ENCODE data around the gene PARD6G. TPM values are rescaled to one million over a fixed set of nuclear protein-coding genes. Genes with fewer than 3 reads are reported as not detected.

PARD6G gene
- total RNA-seq, 8 experiments from 2014 or later, result 2.3 to 13.7 (median 7.2) TPM

GRCh38 chr18:80233899-80234298 lies 13.4 kb downstream of the PARD6G start:
- in situ Hi-C loops (cut with MboI; ENCODE audit: low pct_unique_long_range_greater_than_20kb in 2 of 9, low sequenced_read_pairs in 9 of 9, unreplicated experiment in 9 of 9), result no loop called here
- H3K4me3 ChIP-seq, result no peak overlapping the region
- no peaks in the 10 kb centered on the region for H3K4me1 ChIP-seq (replicated peaks in 1 of 2)
- H3K27ac ChIP-seq, result no peak overlapping the region
- no peak for ATAC-seq (replicated peaks in 6 of 8)
- WGBS, 10 experiments, result 80 to 100% (median 84%) methylated on average over 1 to 7 of the region's 8 CpGs; no CpG with 5 or more reads in 6 of the 10 experiments

GRCh38 chr18:80233201-80233835 lies 14.0 kb downstream of the PARD6G start:
- WGBS, 10 experiments, result 72 to 100% (median 90%) methylated on average over 1 to 6 of the region's 7 CpGs; no CpG with 5 or more reads in 3 of the 10 experiments
- Histone ChIP-seq H3K4me3 (no peak overlapping the region), H3K27ac (no peak overlapping the region), H3K4me1 (replicated peaks in 1 of 2) (no peaks in the 10 kb centered on the region)
- ATAC-seq (replicated peaks in 6 of 8), result no peak
- in situ Hi-C loops (cut with MboI; ENCODE audit: low pct_unique_long_range_greater_than_20kb in 2 of 9, low sequenced_read_pairs in 9 of 9, unreplicated experiment in 9 of 9), result no loop called here

DNA sequence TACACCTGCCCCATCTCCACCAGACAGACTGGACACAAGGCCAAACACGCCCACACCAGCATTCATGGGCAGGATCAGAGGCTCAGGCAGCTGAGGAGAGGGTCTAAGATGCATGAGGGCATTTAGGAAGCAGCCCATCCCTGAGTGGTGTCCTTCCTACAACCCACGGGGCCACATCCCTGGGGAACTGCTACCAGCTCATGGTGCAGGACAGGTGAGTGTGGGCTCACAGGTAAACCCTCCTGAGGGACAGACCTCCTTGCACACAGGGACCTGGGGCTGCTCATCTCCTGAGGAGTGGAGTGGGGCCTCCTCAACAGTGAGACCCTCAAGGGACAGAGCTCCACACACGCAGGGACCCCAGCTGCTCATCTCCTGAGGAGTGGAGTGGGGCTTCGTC lies 14.6 kb downstream of the PARD6G start:
- no peak overlapping the region for H3K27ac ChIP-seq
- in situ Hi-C loops (cut with MboI; ENCODE audit: low pct_unique_long_range_greater_than_20kb in 2 of 9, low sequenced_read_pairs in 9 of 9, unreplicated experiment in 9 of 9), result no loop called here
- no peak overlapping the region for H3K4me3 ChIP-seq
- H3K4me1 ChIP-seq (replicated peaks in 1 of 2), result no peaks in the 10 kb centered on the region
- 33 to 86% methylated on average over 1 to 3 of the region's 4 CpGs; no CpG with 5 or more reads in 8 of the 10 experiments for whole genome bisulfite sequencing, 10 experiments
- no peak for ATAC-seq (replicated peaks in 6 of 8)

GRCh38 chr18:80232030-80232429 lies 15.3 kb downstream of the PARD6G start:
- in situ Hi-C loops (cut with MboI; ENCODE audit: low pct_unique_long_range_greater_than_20kb in 2 of 9, low sequenced_read_pairs in 9 of 9, unreplicated experiment in 9 of 9), result no loop called here
- no peaks in the 10 kb centered on the region for H3K4me1 ChIP-seq (replicated peaks in 1 of 2)
- no peak overlapping the region for H3K27ac ChIP-seq
- 80 to 100% (median 88%) methylated on average over 1 to 3 of the region's 5 CpGs; no CpG with 5 or more reads in 6 of the 10 experiments for WGBS, 10 experiments
- H3K4me3 ChIP-seq, result no peak overlapping the region
- no peak for ATAC-seq (replicated peaks in 6 of 8)

GRCh38 chr18:80231616-80232015 lies 15.7 kb downstream of the PARD6G start:
- in situ Hi-C loops (cut with MboI; ENCODE audit: low pct_unique_long_range_greater_than_20kb in 2 of 9, low sequenced_read_pairs in 9 of 9, unreplicated experiment in 9 of 9), result no loop called here
- H3K4me3 ChIP-seq, result no peak overlapping the region
- WGBS, 10 experiments, result 95 to 100% (median 100%) methylated on average over 1 to 6 of the region's 7 CpGs; no CpG with 5 or more reads in 5 of the 10 experiments
- H3K4me1 ChIP-seq (replicated peaks in 1 of 2), result no peaks in the 10 kb centered on the region
- H3K27ac ChIP-seq, result no peak overlapping the region
- ATAC-seq (replicated peaks in 6 of 8), result no peak

- no peak overlapping the region for H3K27ac ChIP-seq
- H3K4me1 ChIP-seq (replicated peaks in 1 of 2), result no peaks in the 10 kb centered on the region
- WGBS, 10 experiments, result 40 to 100% (median 95%) methylated on average over 1 to 7 of the region's 8 CpGs; no CpG with 5 or more reads in 4 of the 10 experiments
- ATAC-seq (replicated peaks in 6 of 8), result no peak
- no peak overlapping the region for H3K4me3 ChIP-seq
- in situ Hi-C loops (cut with MboI; ENCODE audit: low pct_unique_long_range_greater_than_20kb in 2 of 9, low sequenced_read_pairs in 9 of 9, unreplicated experiment in 9 of 9), result no loop called here
Observed at GRCh38 chr18:80231151-80231550, 16.2 kb downstream of the PARD6G start.

- ATAC-seq (replicated peaks in 6 of 8), result peak in 1 of 8 experiments; percentile 25
- WGBS, 10 experiments, result 27 to 96% (median 85%) methylated on average over 1 to 9 of the region's 22 CpGs; no CpG with 5 or more reads in 1 of the 10 experiments
- no peaks in the 10 kb centered on the region for H3K4me1 ChIP-seq (replicated peaks in 1 of 2)
- H3K4me3 ChIP-seq, result no peak overlapping the region
- no peak overlapping the region for H3K27ac ChIP-seq
- in situ Hi-C loops (cut with MboI; ENCODE audit: low pct_unique_long_range_greater_than_20kb in 2 of 9, low sequenced_read_pairs in 9 of 9, unreplicated experiment in 9 of 9), result no loop called here
Observed at GRCh38 chr18:80229766-80230745, 17.3 kb downstream of the PARD6G start.

- ATAC-seq (replicated peaks in 6 of 8), result peak in 3 of 8 experiments; percentile 89 to 95 (median 95)
- Histone ChIP-seq H3K4me3 (no peak overlapping the region), H3K27ac (no peak overlapping the region), H3K4me1 (replicated peaks in 1 of 2) (no peaks in the 10 kb centered on the region)
- in situ Hi-C loops (cut with MboI; ENCODE audit: low pct_unique_long_range_greater_than_20kb in 2 of 9, low sequenced_read_pairs in 9 of 9, unreplicated experiment in 9 of 9), result no loop called here
- WGBS, 10 experiments, result 0 to 95% (median 83%) methylated on average over 1 to 3 of the region's 3 CpGs; no CpG with 5 or more reads in 5 of the 10 experiments
Observed at GRCh38 chr18:80229363-80229762, 18.0 kb downstream of the PARD6G start.

GRCh38 chr18:80228051-80228848 lies 19.1 kb downstream of the PARD6G start:
- no peak overlapping the region for H3K27ac ChIP-seq
- H3K4me3 ChIP-seq, result no peak overlapping the region
- WGBS, 10 experiments, result 70 to 90% methylated on average over 2 of the region's 18 CpGs; no CpG with 5 or more reads in 8 of the 10 experiments
- ATAC-seq (replicated peaks in 6 of 8), result no peak
- in situ Hi-C loops (cut with MboI; ENCODE audit: low pct_unique_long_range_greater_than_20kb in 2 of 9, low sequenced_read_pairs in 9 of 9, unreplicated experiment in 9 of 9), result no loop called here
- H3K4me1 ChIP-seq (replicated peaks in 1 of 2), result no peaks in the 10 kb centered on the region

- in situ Hi-C loops (cut with MboI; ENCODE audit: low pct_unique_long_range_greater_than_20kb in 2 of 9, low sequenced_read_pairs in 9 of 9, unreplicated experiment in 9 of 9), result no loop called here
Observed at GRCh38 chr18:80227472-80227871, 19.8 kb downstream of the PARD6G start.

GRCh38 chr18:80225685-80226084 lies 21.6 kb downstream of the PARD6G start:
- WGBS, 10 experiments, result 10 to 100% (median 80%) methylated on average over 1 to 4 of the region's 4 CpGs; no CpG with 5 or more reads in 3 of the 10 experiments
- no peak overlapping the region for H3K4me3 ChIP-seq
- no peak for ATAC-seq (replicated peaks in 6 of 8)
- H3K4me1 ChIP-seq (replicated peaks in 1 of 2), result no peaks in the 10 kb centered on the region
- H3K27ac ChIP-seq, result no peak overlapping the region
- in situ Hi-C loops (cut with MboI; ENCODE audit: low pct_unique_long_range_greater_than_20kb in 2 of 9, low sequenced_read_pairs in 9 of 9, unreplicated experiment in 9 of 9), result no loop called here

More at GRCh38 chr18:80227472-80227871, 19.8 kb downstream of the PARD6G start:
- Histone ChIP-seq H3K4me1 (replicated peaks in 1 of 2) (no peaks in the 10 kb centered on the region), H3K27ac (no peak overlapping the region), H3K4me3 (no peak overlapping the region)
- 57 to 100% (median 83%) methylated on average over 1 to 4 of the region's 5 CpGs; no CpG with 5 or more reads in 5 of the 10 experiments for WGBS, 10 experiments
- ATAC-seq (replicated peaks in 6 of 8), result no peak

GRCh38 chr18:80223581-80224148 lies 23.6 kb downstream of the PARD6G start:
- Histone ChIP-seq H3K4me1 (replicated peaks in 1 of 2) (no peaks in the 10 kb centered on the region), H3K27ac (no peak overlapping the region), H3K4me3 (no peak overlapping the region)
- no peak for ATAC-seq (replicated peaks in 6 of 8)
- in situ Hi-C loops (cut with MboI; ENCODE audit: low pct_unique_long_range_greater_than_20kb in 2 of 9, low sequenced_read_pairs in 9 of 9, unreplicated experiment in 9 of 9), result no loop called here
- 0 to 100% (median 74%) methylated on average over 1 to 4 of the region's 4 CpGs for WGBS, 10 experiments
